B cell (primary cell): ENCODE data around the gene UPK3A. TPM values are rescaled to one million over a fixed set of nuclear protein-coding genes. Genes with fewer than 3 reads are reported as not detected.
A peak's percentile ranks its signal among the peaks of the same experiment; 100 is the strongest.

Source experiments
- ATAC-seq: fragments of 200-7000 bp; cut with Tn5 transposase; one replicate; pipeline ENCODE4 v1.10.0; 2021; ENCODE audit warnings: low read depth, mild to moderate bottlenecking, moderate number of reproducible peaks, moderate library complexity
- CTCF ChIA-PET: fragments of 350-600 bp; sonication (Branson Sonifier 250); formaldehyde crosslinking; loops from one replicate; lab custom pipeline; 2021; ENCODE audit warnings: antibody characterized with exemption, inconsistent platforms; lab: Charles Lee
- POLR2A ChIA-PET: fragments of 350-600 bp; sonication (Branson Sonifier 250); formaldehyde crosslinking; loops from one replicate; lab custom pipeline; 2021; ENCODE audit warnings: antibody characterized with exemption; lab: Charles Lee
- DNase-seq: peaks from one replicate; pipeline ENCODE4 v3.0.0; 2013
- H2AFZ ChIP-seq: 2 replicates; pipeline ENCODE4 v1.6.1; 2012; ENCODE audit warnings: mild to moderate bottlenecking, low read depth, low read length; ENCODE audit not compliant: insufficient read depth, poor library complexity, severe bottlenecking
- H3K27ac ChIP-seq, 2 donors: 1 replicate in 1 of 2; 2 replicates in 1 of 2; pipeline ENCODE4 v1.5.1; 2012 to 2013; ENCODE audit warnings: low read length in 2 of 2, mild to moderate bottlenecking in 2 of 2, moderate library complexity in 1 of 2
- H3K27me3 ChIP-seq, 4 experiments: fragments of 200-600 bp in 1 of 4; sonication (generic) in 1 of 4; replicated peaks in 1 of 4; 1 replicate in 2 of 4; 2 replicates in 2 of 4; pipeline versions ENCODE4 v1.6.1 to v1.7.0; 2013 to 2016; ENCODE audit warnings: low read length in 3 of 4, mild to moderate bottlenecking in 2 of 4, mixed read lengths in 1 of 4, moderate library complexity in 1 of 4; ENCODE audit not compliant: insufficient read depth in 4 of 4, control insufficient read depth in 3 of 4; ENCODE audit errors: control extremely low read depth in 1 of 4
- H3K36me3 ChIP-seq, 2 experiments: replicated peaks in 1 of 2; 1 replicate in 1 of 2; 2 replicates in 1 of 2; pipeline versions ENCODE4 v1.6.1 to v1.7.1; 2013; ENCODE audit warnings: low read length in 1 of 2; ENCODE audit not compliant: insufficient read depth in 2 of 2, control insufficient read depth in 1 of 2; ENCODE audit errors: control extremely low read depth in 1 of 2, extremely low read depth in 1 of 2
- H3K4me1 ChIP-seq, 2 donors: fragments of 200-600 bp in 1 of 2; sonication (generic) in 1 of 2; 1 replicate in 1 of 2; 2 replicates in 1 of 2; pipeline versions ENCODE4 v1.5.1 to v1.6.1; 2013 to 2017; ENCODE audit warnings: low read length in 2 of 2; ENCODE audit not compliant: control insufficient read depth in 2 of 2, insufficient read depth in 2 of 2
- H3K4me2 ChIP-seq: replicated peaks from 2 replicates; pipeline ENCODE3; 2012; ENCODE audit warnings: mild to moderate bottlenecking, low read depth, low read length; ENCODE audit not compliant: poor library complexity, severe bottlenecking
- H3K4me3 ChIP-seq, 5 experiments: fragments of 200-600 bp in 1 of 5; sonication (generic) in 1 of 5; 1 replicate in 3 of 5; 2 replicates in 2 of 5; pipeline versions ENCODE4 v1.5.1 to v1.7.0; 2011 to 2016; ENCODE audit warnings: low read length in 4 of 5, mild to moderate bottlenecking in 4 of 5, low read depth in 2 of 5, control low read depth in 1 of 5, moderate library complexity in 1 of 5; ENCODE audit not compliant: insufficient read depth in 1 of 5; ENCODE audit errors: control extremely low read depth in 1 of 5, extremely low read depth in 1 of 5
- H3K79me2 ChIP-seq: fragments of 200-600 bp; sonication (generic); one replicate; pipeline ENCODE4 v1.6.0; 2016; ENCODE audit warnings: low read length; ENCODE audit not compliant: control insufficient read depth, insufficient read depth
- H3K9ac ChIP-seq: fragments of 200-600 bp; sonication (generic); 2 replicates; pipeline ENCODE4 v1.6.1; 2017; ENCODE audit warnings: mild to moderate bottlenecking, low read length, moderate library complexity
- H3K9me3 ChIP-seq, 3 donors: one replicate each; pipeline versions ENCODE4 v1.6.1 to v1.7.1; 2013; ENCODE audit warnings: low read length in 2 of 3; ENCODE audit not compliant: control insufficient read depth in 2 of 3, insufficient read depth in 1 of 3; ENCODE audit errors: control extremely low read depth in 1 of 3
- H4K20me1 ChIP-seq: 2 replicates; pipeline ENCODE4 v1.6.0; 2012; ENCODE audit warnings: mild to moderate bottlenecking, low read length; ENCODE audit not compliant: insufficient read depth, control insufficient read depth, poor library complexity, severe bottlenecking
- H3K27ac Mint-ChIP-seq: one replicate; pipeline ENCODE4 v1.8.0; 2021; ENCODE audit warnings: mixed read lengths
- H3K27me3 Mint-ChIP-seq: one replicate; pipeline ENCODE4 v1.8.0; 2021; ENCODE audit warnings: mixed read lengths
- H3K4me1 Mint-ChIP-seq: one replicate; pipeline ENCODE4 v1.8.0; 2021; ENCODE audit warnings: mixed read lengths
- H3K4me3 Mint-ChIP-seq: one replicate; pipeline ENCODE4 v1.8.0; 2021; ENCODE audit warnings: mixed read lengths
- H3K9me3 Mint-ChIP-seq: one replicate; pipeline ENCODE4 v1.8.0; 2022; ENCODE audit warnings: mixed read lengths; ENCODE audit not compliant: insufficient read depth
- CTCF ChIP-seq: fragments of 200-600 bp; IDR thresholded peaks from one replicate; pipeline ENCODE4 v1.8.0; 2022; ENCODE audit warnings: antibody characterized with exemption, mild to moderate bottlenecking
- EZH2 ChIP-seq: IDR thresholded peaks from 2 replicates; pipeline ENCODE4 v1.6.1; 2012; ENCODE audit warnings: borderline replicate concordance, low read depth, mild to moderate bottlenecking, moderate library complexity, low read length; ENCODE audit not compliant: insufficient read depth, poor library complexity, severe bottlenecking
- WGBS: methylation state at CpG from one replicate; pipeline ENCODE4 v1.1.5; 2013; ENCODE audit warnings: missing lambda C conversion rate; ENCODE audit not compliant: insufficient coverage; 5-methylcytosine and 5-hydroxymethylcytosine counted together
- intact Hi-C: fragments of 100-400 bp; cut with micrococcal nuclease; formaldehyde crosslinking; loops from one replicate; pipeline ENCODE4 v1.10.0; 2022
- polyA plus RNA-seq: library from polyadenylated mRNA; depleted of rRNA; stranded (reverse); fragments of >200 nt; gene quantifications from 2 replicates; pipeline ENCODE4 v1.2.3, GENCODE V29; 2012
- total RNA-seq, 2 donors: library from RNA; stranded (reverse); fragments of 120-200 nt in 1 of 2; gene quantifications; 1 replicate in 1 of 2; 2 replicates in 1 of 2; pipeline versions ENCODE4 v1.2.3 to v1.2.4, GENCODE V29; 2013 to 2022

The UPK3A gene
- total and polyA plus RNA-seq, 2 donors (not counting 1 experiment from before 2014, with no cell fraction given): not detected

DNA sequence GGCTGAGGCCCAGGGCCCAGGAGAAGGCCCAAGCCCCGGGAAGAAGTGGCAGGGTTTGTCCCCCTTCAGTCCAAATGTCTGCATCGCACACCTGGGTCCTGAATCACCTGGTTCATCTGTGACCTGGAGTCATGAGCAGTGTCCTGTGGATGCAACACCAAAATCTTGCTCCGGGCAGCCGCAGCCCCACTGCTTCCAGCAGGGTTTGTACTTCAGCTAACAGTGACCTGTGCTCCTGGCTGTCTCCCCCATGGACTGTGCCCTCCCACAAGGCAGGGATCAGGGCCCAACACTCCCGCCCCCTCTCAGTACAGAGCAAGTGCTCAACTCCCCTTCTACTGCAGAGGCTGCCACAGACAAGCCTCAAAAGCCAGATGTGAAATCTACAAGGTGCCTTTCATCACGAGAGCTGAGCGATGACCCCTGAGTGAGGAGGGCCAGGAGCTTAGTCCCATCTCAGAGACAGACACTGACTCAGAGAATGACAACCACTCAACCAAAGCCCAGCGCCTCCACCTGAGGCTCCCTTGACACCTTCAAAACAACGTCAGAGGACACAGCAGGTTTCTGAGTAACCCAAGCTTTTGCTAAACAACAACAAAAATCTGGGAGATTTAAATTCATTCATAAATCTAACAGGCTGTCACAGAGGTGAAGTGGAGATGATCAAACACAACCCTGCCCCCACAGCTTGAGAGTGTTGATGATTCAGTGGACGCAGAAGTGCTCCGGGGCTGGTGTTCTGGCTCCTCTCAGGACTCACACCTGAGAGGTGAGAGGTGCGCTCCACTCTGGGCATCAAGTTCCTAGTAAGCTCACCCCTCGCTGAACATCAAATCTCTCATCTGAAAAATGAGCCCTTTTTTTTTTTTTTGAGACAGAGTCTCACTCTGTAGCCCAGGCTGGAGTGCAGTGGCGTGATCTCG lies 47.4 kb upstream of the UPK3A start:
- intact Hi-C loops: no loop called here
- peaks cover 69% of the 10 kb centered on the region for H3K79me2 ChIP-seq

More for the DNA sequence above, 47.4 kb upstream of the UPK3A start:
- Histone ChIP-seq H2AFZ (no peak overlapping the region), H4K20me1 (peaks cover 34% of the 10 kb centered on the region), H3K9me3 (no peaks in the 10 kb centered on the region), H3K4me3 (no peak overlapping the region), H3K4me1 (peaks cover 55 to 76% of the 10 kb centered on the region in 2 donors), H3K36me3 (peaks cover 0 to 15% of the 10 kb centered on the region in 2 experiments), H3K9ac (no peak overlapping the region), H3K4me2 (no peak overlapping the region), H3K27me3 (no peaks in the 10 kb centered on the region), H3K27ac (no peak overlapping the region)
- no peaks in the 10 kb centered on the region for H3K27me3 Mint-ChIP-seq
- WGBS: 92% methylated on average over 11 of the region's 15 CpGs
- ChIA-PET POLR2A (interaction anchor here (0.7 to 1.2 kb wide), 2 partner anchors 18 to 60 kb away, joined by 4 read pairs; no protein-coding TSS in a partner anchor), CTCF (interaction anchor here (0.6 to 2.1 kb wide), 4 partner anchors 17 to 241 kb away, joined by 3 to 6 read pairs (median 4); no protein-coding TSS in a partner anchor)
- ATAC-seq (no peak), DNase-seq (no peak)
- peaks cover 83% of the 10 kb centered on the region for H3K4me1 Mint-ChIP-seq
- TF ChIP-seq CTCF (no peak), EZH2 (no peak)
- peak overlapping the region; percentile 60 for H3K4me3 Mint-ChIP-seq
- peak overlapping the region; percentile 79 for H3K27ac Mint-ChIP-seq
- no peaks in the 10 kb centered on the region for H3K9me3 Mint-ChIP-seq
